Peyer's patch (tissue), 4 donors: ENCODE data around the gene NFYC. TPM values are rescaled to one million over a fixed set of nuclear protein-coding genes. Genes with fewer than 3 reads are reported as not detected.

ENCODE experiments used
- DNase-seq, 3 donors: peaks; one replicate each; pipeline ENCODE4 v3.0.0-alpha.2; 2017 to 2019
- H3K27ac ChIP-seq, 4 donors: fragments of 200-600 bp; sonication (generic); one replicate each; pipeline ENCODE4 v1.5.1; 2016 to 2019
- H3K27me3 ChIP-seq, 2 donors: fragments of 200-600 bp; sonication (generic); one replicate each; pipeline ENCODE4 v1.5.1; 2019
- H3K36me3 ChIP-seq, 3 donors: fragments of 200-600 bp; sonication (generic); one replicate each; pipeline ENCODE4 v1.5.1; 2016 to 2019
- H3K4me1 ChIP-seq, 4 donors: fragments of 200-600 bp; sonication (generic); one replicate each; pipeline ENCODE4 v1.5.1; 2016 to 2019
- H3K4me3 ChIP-seq, 4 donors: fragments of 200-600 bp; sonication (generic); 1 replicate in 3 of 4; 2 replicates in 1 of 4; pipeline ENCODE4 v1.5.1; 2016 to 2019; ENCODE audit warnings: mild to moderate bottlenecking in 1 of 4
- H3K9me3 ChIP-seq, 4 donors: fragments of 200-600 bp; sonication (generic); one replicate each; pipeline ENCODE4 v1.5.1; 2016 to 2019; ENCODE audit warnings: mild to moderate bottlenecking in 1 of 4
- POLR2A ChIP-seq, 2 donors: fragments of 450-650 bp; IDR thresholded peaks; one replicate each; pipeline ENCODE4 v1.5.1; 2017; ENCODE audit warnings: antibody characterized with exemption in 2 of 2, mild to moderate bottlenecking in 2 of 2, moderate library complexity in 2 of 2
- small RNA-seq, 2 donors: library from RNA; depleted of rRNA; stranded (forward); fragments of <200 nt; gene quantifications; one replicate each; pipeline ENCODE3, GENCODE V24; 2016
- total RNA-seq, 4 donors: library from RNA; depleted of rRNA; stranded (reverse); fragments of >200 nt; gene quantifications; one replicate each; pipeline ENCODE4 v1.1.0, GENCODE V29; 2016
- TF ChIP-seq, protein P1 (sequence below), 6 experiments: fragments of 450-650 bp in 4 of 6; fragments of 200-600 bp in 2 of 6; sonication (generic) in 1 of 6; IDR thresholded peaks; one replicate each; pipeline ENCODE4 v1.5.1; 2017 to 2019; ENCODE audit warnings: antibody characterized with exemption in 6 of 6, mild to moderate bottlenecking in 3 of 6, moderate library complexity in 1 of 6

NFYC gene
- total RNA-seq, 4 donors from 2014 or later = 53.1 to 122 (median 65.0) TPM

GRCh38 chr1:40815420-40815819 lies 123.9 kb downstream of the NFYC start:
- Histone ChIP-seq H3K27ac (no peak overlapping the region), H3K9me3 (no peaks in the 10 kb centered on the region), H3K36me3 (no peaks in the 10 kb centered on the region), H3K4me1 (peaks cover 0 to 9% (median 2%) of the 10 kb centered on the region in 4 donors), H3K4me3 (no peak overlapping the region), H3K27me3 (no peaks in the 10 kb centered on the region)
- TF ChIP-seq, protein P1, sequence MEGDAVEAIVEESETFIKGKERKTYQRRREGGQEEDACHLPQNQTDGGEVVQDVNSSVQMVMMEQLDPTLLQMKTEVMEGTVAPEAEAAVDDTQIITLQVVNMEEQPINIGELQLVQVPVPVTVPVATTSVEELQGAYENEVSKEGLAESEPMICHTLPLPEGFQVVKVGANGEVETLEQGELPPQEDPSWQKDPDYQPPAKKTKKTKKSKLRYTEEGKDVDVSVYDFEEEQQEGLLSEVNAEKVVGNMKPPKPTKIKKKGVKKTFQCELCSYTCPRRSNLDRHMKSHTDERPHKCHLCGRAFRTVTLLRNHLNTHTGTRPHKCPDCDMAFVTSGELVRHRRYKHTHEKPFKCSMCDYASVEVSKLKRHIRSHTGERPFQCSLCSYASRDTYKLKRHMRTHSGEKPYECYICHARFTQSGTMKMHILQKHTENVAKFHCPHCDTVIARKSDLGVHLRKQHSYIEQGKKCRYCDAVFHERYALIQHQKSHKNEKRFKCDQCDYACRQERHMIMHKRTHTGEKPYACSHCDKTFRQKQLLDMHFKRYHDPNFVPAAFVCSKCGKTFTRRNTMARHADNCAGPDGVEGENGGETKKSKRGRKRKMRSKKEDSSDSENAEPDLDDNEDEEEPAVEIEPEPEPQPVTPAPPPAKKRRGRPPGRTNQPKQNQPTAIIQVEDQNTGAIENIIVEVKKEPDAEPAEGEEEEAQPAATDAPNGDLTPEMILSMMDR (IDR thresholded peaks at IDR 0.05) = no peak
- TF ChIP-seq POLR2A (IDR thresholded peaks at IDR 0.05) = no peak
- no peak for DNase-seq

- no peaks in the 10 kb centered on the region for H3K9me3 ChIP-seq
- peaks cover 0 to 9% (median 2%) of the 10 kb centered on the region in 4 donors for H3K4me1 ChIP-seq
- DNase-seq = no peak
- no peaks in the 10 kb centered on the region for H3K36me3 ChIP-seq
- H3K27ac ChIP-seq = peak overlapping the region in 2 of 4 donors; percentile 4 to 65
- no peaks in the 10 kb centered on the region for H3K27me3 ChIP-seq
- TF ChIP-seq, protein P1 (IDR thresholded peaks at IDR 0.05) = no peak
- no peak for TF ChIP-seq POLR2A (IDR thresholded peaks at IDR 0.05)
- H3K4me3 ChIP-seq = peak overlapping the region; percentile 41 to 53 (median 42)
Measured at GRCh38 chr1:40817791-40818263, 126.3 kb downstream of the NFYC start.

GRCh38 chr1:40818264-40818961 lies 126.9 kb downstream of the NFYC start:
- peak; percentile 84 to 93 (median 89) for DNase-seq
- no peak for TF ChIP-seq POLR2A (IDR thresholded peaks at IDR 0.05)
- TF ChIP-seq, protein P1 (IDR thresholded peaks at IDR 0.05) = no peak

DNA sequence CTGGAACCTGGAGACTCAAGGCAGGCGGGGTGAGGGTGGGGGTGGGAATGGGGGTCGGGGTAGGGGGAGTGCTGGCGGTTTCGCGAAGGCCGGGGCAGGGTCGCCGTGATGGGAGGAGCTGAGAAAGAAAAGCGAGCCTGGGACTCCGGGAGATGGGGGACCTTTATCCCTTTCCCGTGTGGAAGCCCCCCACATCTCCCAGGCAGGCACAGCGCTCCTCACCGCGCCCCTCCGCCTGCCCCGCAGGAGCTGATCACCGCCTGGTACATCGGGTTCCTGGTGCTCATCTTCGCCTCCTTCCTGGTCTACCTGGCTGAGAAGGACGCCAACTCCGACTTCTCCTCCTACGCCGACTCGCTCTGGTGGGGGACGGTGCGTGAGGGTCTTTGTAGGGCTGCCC lies 127.6 kb downstream of the NFYC start:
- no peaks in the 10 kb centered on the region for H3K9me3 ChIP-seq
- H3K36me3 ChIP-seq = no peaks in the 10 kb centered on the region
- no peak overlapping the region for H3K27ac ChIP-seq
- DNase-seq = no peak
- TF ChIP-seq, protein P1 (IDR thresholded peaks at IDR 0.05) = no peak
- no peak for TF ChIP-seq POLR2A (IDR thresholded peaks at IDR 0.05)
- peak overlapping the region in 2 of 4 donors; percentile 41 to 53 for H3K4me3 ChIP-seq
- H3K27me3 ChIP-seq = no peaks in the 10 kb centered on the region
- peaks cover 0 to 9% (median 2%) of the 10 kb centered on the region in 4 donors for H3K4me1 ChIP-seq

More at GRCh38 chr1:40818264-40818961, 126.9 kb downstream of the NFYC start:
- peaks cover 0 to 9% (median 2%) of the 10 kb centered on the region in 4 donors for H3K4me1 ChIP-seq
- peak overlapping the region; percentile 41 to 53 (median 42) for H3K4me3 ChIP-seq
- H3K27me3 ChIP-seq = no peaks in the 10 kb centered on the region
- H3K36me3 ChIP-seq = no peaks in the 10 kb centered on the region
- H3K9me3 ChIP-seq = no peaks in the 10 kb centered on the region
- H3K27ac ChIP-seq = peak overlapping the region in 2 of 4 donors; percentile 4 to 65

DNA sequence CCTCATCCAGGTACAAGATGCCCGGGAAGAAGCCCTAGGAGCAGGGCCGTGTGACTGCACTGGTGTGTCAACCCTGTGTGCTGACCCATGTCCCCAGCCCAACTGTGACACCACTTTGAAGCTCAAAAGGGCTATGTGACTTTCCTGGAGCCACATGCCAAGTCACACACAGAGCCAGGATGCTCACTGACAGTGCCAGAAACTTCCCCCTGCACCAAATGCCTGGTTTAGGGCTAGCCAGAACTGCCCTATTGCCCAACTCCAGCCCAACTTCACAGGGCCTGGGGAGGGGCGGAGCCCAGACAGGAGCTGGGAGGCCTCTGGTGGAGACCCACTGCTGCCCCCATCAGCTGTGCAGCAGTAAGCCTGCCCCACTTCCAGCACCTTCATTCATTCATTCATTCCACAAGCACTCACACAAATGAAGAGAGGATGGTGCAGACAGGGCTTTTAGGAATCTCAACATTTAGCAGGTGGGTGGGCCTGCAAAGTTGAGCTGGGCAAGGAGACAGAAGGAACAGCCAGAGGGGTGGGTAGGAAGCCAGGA lies 128.8 kb downstream of the NFYC start:
- H3K9me3 ChIP-seq = no peaks in the 10 kb centered on the region
- TF ChIP-seq, protein P1 (IDR thresholded peaks at IDR 0.05) = no peak
- no peak for TF ChIP-seq POLR2A (IDR thresholded peaks at IDR 0.05)
- no peak overlapping the region for H3K27ac ChIP-seq
- no peaks in the 10 kb centered on the region for H3K36me3 ChIP-seq
- peaks cover 0 to 9% (median 2%) of the 10 kb centered on the region in 4 donors for H3K4me1 ChIP-seq
- H3K4me3 ChIP-seq = no peak overlapping the region
- DNase-seq = no peak
- no peaks in the 10 kb centered on the region for H3K27me3 ChIP-seq

Small RNA genes lying within 50 kb of the gene (small RNA-seq; reads per million reads assigned to genes)
- gene MIR30C1 = 1.3 to 5.5 reads per million in 2 donors
- gene MIR30E = 107 to 572 reads per million in 2 donors
- gene RN7SL326P = 0 reads per million in 2 donors

Other genes starting within 250 kb of the NFYC start
- gene ZFP69B, start 241.2 kb upstream of the NFYC start, total RNA-seq = 1 to 10 TPM in 3 of 4 donors, under 1 TPM in 1; 0.88 to 5.8 (median 2.3) TPM
- gene ZFP69, start 214.4 kb upstream of the NFYC start, total RNA-seq = 1 to 10 TPM; 1.2 to 8.3 (median 2.7) TPM
- gene EXO5, start 182.9 kb upstream of the NFYC start, total RNA-seq = 10 to 100 TPM in 1 of 4 donors, 1 to 10 TPM in 3; 6.3 to 10.7 (median 8.1) TPM
- 10 to 100 TPM in 1 of 4 donors, 1 to 10 TPM in 3; 2.3 to 46.2 (median 4.4) TPM for gene ZNF684, start 160.1 kb upstream of the NFYC start, total RNA-seq
- gene RIMS3, start 26.0 kb upstream of the NFYC start, total RNA-seq = 1 to 10 TPM; 2.5 to 6.6 (median 5.4) TPM
- gene KCNQ4, start 92.1 kb downstream of the NFYC start, total RNA-seq = 1 to 10 TPM; 1.1 to 3.3 (median 2.4) TPM
- gene CITED4, start 170.7 kb downstream of the NFYC start, total RNA-seq = 10 to 100 TPM in 1 of 4 donors, 1 to 10 TPM in 3; 2.0 to 19.0 (median 2.3) TPM